ENCODE results near the gene TAF6. TPM values are rescaled to one million over a fixed set of nuclear protein-coding genes. Genes with fewer than 3 reads are reported as not detected.
A peak's percentile ranks its signal among the peaks of the same experiment; 100 is the strongest.

TAF6 gene
- total RNA-seq, 1 donor = 38.6 TPM

- no peak for DNase-seq (ENCODE audit: low read depth)
- H3K4me3 ChIP-seq (ENCODE audit: low read depth, low read length) = no peak overlapping the region
- TF ChIP-seq CTCF (IDR thresholded peaks at IDR 0.05; ENCODE audit: insufficient read depth, low read length) = no peak
Observed at GRCh38 chr7:100069991-100070390, 49.2 kb downstream of the TAF6 start.

- no peak for DNase-seq (ENCODE audit: low read depth)
- H3K4me3 ChIP-seq (ENCODE audit: low read depth, low read length) = no peak overlapping the region
Observed at GRCh38 chr7:100066953-100067352, 52.2 kb downstream of the TAF6 start.

GRCh38 chr7:100065452-100066186 lies 53.5 kb downstream of the TAF6 start:
- no peak for TF ChIP-seq CTCF (IDR thresholded peaks at IDR 0.05; ENCODE audit: insufficient read depth, low read length)
- H3K4me3 ChIP-seq (ENCODE audit: low read depth, low read length) = no peak overlapping the region
- peak; percentile 99 for DNase-seq (ENCODE audit: low read depth)

More at GRCh38 chr7:100066953-100067352, 52.2 kb downstream of the TAF6 start:
- no peak for TF ChIP-seq CTCF (IDR thresholded peaks at IDR 0.05; ENCODE audit: insufficient read depth, low read length)

GRCh38 chr7:100064162-100064561 lies 55.0 kb downstream of the TAF6 start:
- no peak overlapping the region for H3K4me3 ChIP-seq (ENCODE audit: low read depth, low read length)
- no peak for DNase-seq (ENCODE audit: low read depth)
- no peak for TF ChIP-seq CTCF (IDR thresholded peaks at IDR 0.05; ENCODE audit: insufficient read depth, low read length)

- DNase-seq (ENCODE audit: low read depth) = no peak
- TF ChIP-seq CTCF (IDR thresholded peaks at IDR 0.05; ENCODE audit: insufficient read depth, low read length) = no peak
- H3K4me3 ChIP-seq (ENCODE audit: low read depth, low read length) = no peak overlapping the region
Observed at GRCh38 chr7:100063376-100063775, 55.8 kb downstream of the TAF6 start.

GRCh38 chr7:100061518-100062193 lies 57.5 kb downstream of the TAF6 start:
- no peak overlapping the region for H3K4me3 ChIP-seq (ENCODE audit: low read depth, low read length)
- DNase-seq (ENCODE audit: low read depth) = no peak
- TF ChIP-seq CTCF (IDR thresholded peaks at IDR 0.05; ENCODE audit: insufficient read depth, low read length) = no peak

Measured in fibroblast of the aortic adventitia (primary cell).